ENCODE data around the gene GPR18.
A peak's percentile ranks its signal among the peaks of the same experiment; 100 is the strongest.

GPR18 gene

DNA sequence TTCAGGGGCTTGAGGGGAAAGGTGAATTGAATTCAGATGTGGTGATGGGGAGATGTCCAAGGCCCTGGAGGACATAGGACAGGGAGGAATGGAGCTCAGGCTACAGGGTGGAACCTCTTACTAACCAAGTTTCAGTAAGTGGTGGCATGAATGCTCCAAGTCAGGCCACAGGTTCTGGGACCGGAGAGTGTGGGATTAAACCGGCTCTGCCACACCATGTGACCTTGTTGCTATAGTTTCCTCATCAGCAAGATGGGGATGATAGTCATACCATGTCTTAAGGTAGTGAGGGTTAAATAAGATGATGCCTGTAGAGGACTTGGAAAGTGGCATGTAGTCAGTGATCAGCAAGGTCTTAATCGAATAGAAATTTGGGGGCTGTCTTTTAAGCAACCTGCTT is 32.7 kb upstream of the GPR18 start:
- no peak for DNase-seq (ENCODE audit: low spot score)

DNA sequence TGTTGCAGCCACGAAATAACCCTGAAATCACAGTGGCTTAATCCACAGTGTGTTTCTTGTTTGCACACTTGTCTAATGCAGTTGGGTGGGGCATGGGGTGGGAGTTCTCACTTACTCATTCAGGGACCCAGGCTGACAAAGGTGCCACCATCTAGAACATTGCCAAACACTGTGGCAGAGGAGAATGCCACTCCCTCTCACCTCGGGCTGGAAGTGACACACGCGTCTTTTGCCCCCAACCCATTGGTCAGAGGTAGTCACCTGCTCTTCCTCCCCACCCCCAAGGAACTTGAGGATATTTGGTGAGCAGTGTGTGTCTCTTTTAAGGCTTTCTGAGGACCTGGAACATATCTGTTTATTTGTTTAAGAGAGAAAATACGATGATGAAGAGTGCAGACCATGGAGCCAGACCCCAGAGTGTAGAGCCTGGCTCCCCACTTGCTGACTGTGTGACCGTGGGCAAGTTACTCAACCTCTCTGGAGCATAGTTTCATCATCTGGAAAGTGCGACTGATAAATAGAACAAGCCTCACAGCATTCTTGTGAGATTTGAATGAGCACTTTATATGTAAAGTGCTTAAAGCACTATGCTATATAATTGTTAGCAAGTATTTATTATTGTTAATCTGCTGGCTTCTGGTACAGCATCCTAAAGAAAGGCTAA is 31.6 kb upstream of the GPR18 start:
- no peak for DNase-seq (ENCODE audit: low spot score)

- peak; percentile 44 for DNase-seq (ENCODE audit: low spot score)
Measured at GRCh38 chr13:99289271-99289670, 31.1 kb upstream of the GPR18 start.

DNA sequence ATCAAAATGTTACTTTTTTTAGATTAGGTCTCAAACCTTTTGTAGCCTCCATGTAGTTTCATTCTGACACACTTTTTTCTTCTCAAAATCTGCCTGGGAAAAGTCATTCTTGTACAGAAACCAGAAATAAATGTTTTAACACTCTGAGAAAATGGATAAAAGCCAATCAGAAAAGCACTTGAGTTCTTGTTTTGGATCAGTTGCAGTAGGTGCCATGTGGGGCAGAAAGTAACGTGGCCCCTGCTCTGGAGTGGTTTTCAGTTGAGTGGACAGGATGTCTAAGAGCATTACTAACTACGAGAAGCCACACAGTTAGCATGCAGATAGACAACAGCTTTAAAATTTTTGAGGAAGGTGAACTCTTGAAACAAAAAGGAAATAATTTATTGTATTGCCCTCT is 29.9 kb upstream of the GPR18 start:
- peak; percentile 30 for DNase-seq (ENCODE audit: low spot score)

DNA sequence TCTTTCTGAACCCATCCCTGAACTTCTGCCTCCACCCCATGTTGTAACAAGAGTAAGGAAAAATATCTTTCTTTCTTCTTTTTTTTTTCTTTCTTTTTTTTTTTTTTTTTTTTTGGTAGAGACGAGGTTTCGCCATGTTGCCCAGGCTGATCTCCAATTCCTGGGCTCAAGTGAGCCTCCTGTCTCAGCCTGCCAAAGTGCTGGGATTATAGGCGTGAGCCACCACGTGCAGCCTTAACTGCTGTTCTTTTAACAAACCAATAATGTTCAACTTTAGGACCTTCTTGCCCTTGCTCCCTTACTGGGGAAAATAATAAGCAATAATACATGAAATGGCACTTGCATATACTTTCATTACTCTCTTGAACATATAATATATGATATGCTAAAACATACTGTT is 29.4 kb upstream of the GPR18 start:
- no peak for DNase-seq (ENCODE audit: low spot score)

DNA sequence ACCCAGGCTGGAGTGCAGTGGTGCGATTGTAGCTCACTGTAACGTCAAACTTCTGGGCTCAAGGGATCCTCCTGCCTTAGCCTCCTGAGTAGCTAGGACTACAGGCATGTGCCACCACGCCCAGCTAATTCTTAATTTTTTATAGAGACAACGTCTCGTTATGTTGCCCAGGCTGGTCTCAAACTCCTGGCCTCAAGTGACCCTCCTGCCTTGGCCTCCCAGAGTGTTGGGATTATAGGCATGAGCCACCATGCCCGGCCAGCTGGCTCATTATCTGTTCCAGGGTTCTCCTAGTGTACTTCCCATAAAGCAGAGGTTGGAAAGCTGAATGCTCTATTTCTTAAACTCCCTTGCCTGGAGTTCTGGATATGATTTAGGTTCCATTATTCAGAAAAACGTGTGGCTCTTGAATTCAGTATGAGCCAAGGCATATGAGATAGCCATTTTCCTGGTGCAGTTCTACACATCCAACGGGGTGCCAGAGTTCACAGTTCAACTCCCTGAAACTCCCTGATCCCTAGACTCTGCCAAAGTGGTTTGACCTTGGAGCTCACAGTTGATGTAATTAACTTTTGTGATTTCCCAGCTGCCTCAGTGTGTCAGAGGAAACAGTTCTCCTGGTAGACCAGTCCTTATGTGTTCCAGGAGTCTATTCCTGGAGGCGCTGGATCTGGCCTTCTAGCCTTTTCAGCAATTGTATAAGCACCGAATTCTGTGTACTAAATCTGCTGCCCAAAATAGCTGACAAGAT is 27.4 kb upstream of the GPR18 start:
- no peak for DNase-seq (ENCODE audit: low spot score)

- DNase-seq (ENCODE audit: low spot score), result no peak
Measured at GRCh38 chr13:99282264-99283231, 24.4 kb upstream of the GPR18 start.

- no peak for DNase-seq (ENCODE audit: low spot score)
Measured at GRCh38 chr13:99281811-99282263, 23.7 kb upstream of the GPR18 start.

- DNase-seq (ENCODE audit: low spot score), result no peak
Measured at GRCh38 chr13:99280166-99280565, 22.0 kb upstream of the GPR18 start.

GRCh38 chr13:99279637-99280036 is 21.5 kb upstream of the GPR18 start:
- no peak for DNase-seq (ENCODE audit: low spot score)

DNA sequence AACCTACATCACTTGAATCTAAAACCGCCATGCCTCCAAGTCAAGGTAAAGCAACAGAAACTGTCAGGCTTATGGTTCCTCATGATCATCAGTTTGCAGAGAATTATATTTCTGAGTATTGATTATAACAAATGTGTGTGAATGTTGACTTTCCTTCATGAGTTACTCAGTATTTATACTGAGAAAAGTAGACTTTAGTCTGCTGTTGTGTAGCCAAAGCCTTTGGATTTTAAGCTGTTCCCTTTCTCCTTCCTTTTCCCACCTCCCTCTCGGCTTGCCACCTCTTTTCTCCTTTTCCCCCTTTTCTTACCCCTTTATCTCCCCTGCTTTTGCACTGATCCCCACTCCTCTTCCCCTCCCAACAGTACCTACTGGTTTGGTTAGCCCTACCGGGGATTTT is 20.7 kb upstream of the GPR18 start:
- no peak for DNase-seq (ENCODE audit: low spot score)

DNA sequence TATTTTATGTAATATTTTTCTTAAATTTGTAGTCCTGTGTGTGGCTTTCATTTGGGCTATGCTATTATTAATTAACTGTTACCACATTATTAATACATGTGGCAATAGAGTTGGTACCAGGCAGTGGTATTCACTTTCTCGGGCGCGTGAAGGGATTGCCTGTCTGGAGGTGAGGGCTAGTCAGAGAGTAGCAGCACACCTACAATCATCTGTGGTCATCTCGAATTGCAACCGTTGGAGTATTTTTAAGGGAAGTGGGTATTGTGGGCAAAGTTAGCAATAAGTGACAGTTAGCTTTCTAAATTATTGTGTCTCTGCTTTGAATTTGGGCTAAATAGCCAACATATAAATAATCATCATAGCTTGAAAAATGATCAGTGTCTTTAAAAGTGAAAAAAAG is 20.0 kb upstream of the GPR18 start:
- no peak for DNase-seq (ENCODE audit: low spot score)

DNA sequence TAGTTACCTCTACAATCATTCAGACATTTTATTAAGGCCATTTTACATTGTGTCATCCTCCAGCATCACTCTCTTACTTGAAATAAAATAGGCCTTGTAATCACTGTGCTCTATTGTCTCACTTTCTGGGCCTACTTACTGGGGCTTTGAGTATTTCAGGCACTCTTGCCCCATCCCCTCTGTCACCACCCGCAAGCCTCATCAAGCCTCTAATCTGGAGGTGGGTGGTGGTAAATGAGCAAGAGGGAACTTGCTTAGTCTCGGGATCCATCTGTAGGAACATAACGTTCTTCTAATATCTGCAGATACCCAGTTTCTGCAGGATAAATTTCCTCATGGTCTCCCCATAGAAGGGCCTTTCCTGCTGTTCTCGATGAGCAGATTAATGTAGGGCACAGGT is 19.4 kb upstream of the GPR18 start:
- DNase-seq (ENCODE audit: low spot score), result no peak

GRCh38 chr13:99276706-99277105 is 18.5 kb upstream of the GPR18 start:
- DNase-seq (ENCODE audit: low spot score), result no peak

- DNase-seq (ENCODE audit: low spot score), result no peak
Measured at GRCh38 chr13:99275093-99275469, 16.9 kb upstream of the GPR18 start.

GRCh38 chr13:99273128-99273527 is 14.9 kb upstream of the GPR18 start:
- DNase-seq (ENCODE audit: low spot score), result no peak

DNA sequence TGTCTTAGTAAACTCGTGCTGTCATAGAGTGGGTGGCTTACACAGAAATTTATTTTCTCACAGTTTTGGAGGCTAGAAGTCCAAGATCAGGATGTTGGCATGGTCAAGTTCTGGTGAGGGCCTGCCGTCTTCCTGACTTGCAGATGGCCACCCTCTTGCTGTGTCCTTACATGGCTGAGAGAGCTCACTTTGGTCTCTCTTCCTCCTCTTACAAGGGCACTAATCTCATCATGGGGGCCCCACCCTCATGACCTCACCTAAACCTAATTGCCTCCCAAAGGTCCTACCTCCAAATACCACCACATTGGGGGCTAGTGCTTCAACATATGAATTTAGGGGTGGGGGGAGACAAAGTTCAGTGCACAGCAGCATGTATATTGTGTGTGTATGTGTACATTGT is 14.3 kb upstream of the GPR18 start:
- no peak for DNase-seq (ENCODE audit: low spot score)

DNA sequence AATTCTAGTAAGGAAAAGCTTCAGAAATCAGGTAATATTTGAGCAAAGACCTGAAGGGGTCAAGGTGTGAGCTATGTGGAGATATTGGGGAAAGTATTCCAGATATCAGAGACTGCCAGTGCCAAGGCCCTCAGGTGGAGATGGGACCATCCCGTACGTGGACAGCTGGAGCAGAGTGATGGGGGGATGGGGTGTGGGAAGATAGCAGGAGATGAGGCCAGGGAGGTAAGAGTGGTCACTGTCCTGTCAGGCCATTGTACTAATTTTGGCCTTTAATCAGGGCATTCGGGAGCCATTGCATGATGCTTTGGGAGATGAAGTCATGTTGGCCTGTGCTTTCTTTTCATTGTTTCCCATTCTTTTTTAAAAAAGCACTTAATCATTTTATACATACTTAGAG is 13.1 kb upstream of the GPR18 start:
- no peak for DNase-seq (ENCODE audit: low spot score)

GRCh38 chr13:99270518-99270917 is 12.3 kb upstream of the GPR18 start:
- DNase-seq (ENCODE audit: low spot score), result no peak

- DNase-seq (ENCODE audit: low spot score), result peak; percentile 79
Measured at GRCh38 chr13:99269627-99270241, 11.6 kb upstream of the GPR18 start.

- no peak for DNase-seq (ENCODE audit: low spot score)
Measured at GRCh38 chr13:99268822-99269221, 10.6 kb upstream of the GPR18 start.

- DNase-seq (ENCODE audit: low spot score), result no peak
Measured at GRCh38 chr13:99267927-99268326, 9.7 kb upstream of the GPR18 start.

Data from Ammon's horn (tissue), 1 donor.